HCT116 (cell line): Measurements from ENCODE around the gene ECE2.

Experiments used
- ATF3 ChIP-seq: IDR thresholded peaks from 2 replicates; pipeline ENCODE4 v1.6.1; 2012
- CTCF ChIP-seq, 3 experiments: fragments of 200-600 bp in 1 of 3; sonication (generic) in 1 of 3; IDR thresholded peaks in 2 of 3; conservative IDR thresholded peaks in 1 of 3; 2 replicates each; pipeline ENCODE4 v1.5.1; 2012 to 2017; ENCODE audit warnings: low read depth in 2 of 3, low read length in 2 of 3, antibody characterized with exemption in 1 of 3, borderline replicate concordance in 1 of 3, control low read depth in 1 of 3, mild to moderate bottlenecking in 1 of 3, mixed read lengths in 1 of 3, mixed run types in 1 of 3, moderate library complexity in 1 of 3; ENCODE audit not compliant: insufficient read depth in 1 of 3
- EGR1 ChIP-seq: IDR thresholded peaks from 2 replicates; pipeline ENCODE4 v1.6.1; 2012; ENCODE audit warnings: low read depth
- EZH2 ChIP-seq: fragments of 200-600 bp; sonication (generic); IDR thresholded peaks from 2 replicates; pipeline ENCODE4 v1.6.1; 2017; ENCODE audit warnings: antibody characterized with exemption, mixed run types
- JUND ChIP-seq: IDR thresholded peaks from 2 replicates; pipeline ENCODE4 v1.6.1; 2012
- MAX ChIP-seq: IDR thresholded peaks from 2 replicates; pipeline ENCODE4 v1.6.1; 2012
- POLR2A ChIP-seq: IDR thresholded peaks from 2 replicates; pipeline ENCODE4 v1.7.0; 2011; ENCODE audit warnings: borderline replicate concordance; ENCODE audit not compliant: insufficient read depth, insufficient read length; ENCODE audit errors: extremely low read depth
- POLR2AphosphoS5 ChIP-seq: IDR thresholded peaks from 2 replicates; pipeline ENCODE4 v1.6.1; 2011; ENCODE audit warnings: mild to moderate bottlenecking, low read depth, low read length, moderate library complexity
- RAD21 ChIP-seq: IDR thresholded peaks from 2 replicates; pipeline ENCODE4 v1.6.1; 2012; ENCODE audit warnings: low read depth, mild to moderate bottlenecking
- SIN3A ChIP-seq: IDR thresholded peaks from 2 replicates; pipeline ENCODE4 v1.6.1; 2012; ENCODE audit warnings: low read depth
- TCF7L2 ChIP-seq: IDR thresholded peaks from 2 replicates; pipeline ENCODE4 v1.7.0; 2011; ENCODE audit warnings: borderline replicate concordance, inconsistent platforms; ENCODE audit not compliant: insufficient read depth, insufficient read length; ENCODE audit errors: extremely low read depth
- ZBTB33 ChIP-seq: IDR thresholded peaks from 2 replicates; pipeline ENCODE4 v1.6.1; 2011; ENCODE audit warnings: mild to moderate bottlenecking, low read length, moderate library complexity; ENCODE audit not compliant: insufficient replicate concordance; ENCODE audit errors: extremely low read depth

- TF ChIP-seq CTCF (IDR thresholded peaks at IDR 0.05 in 2 of 3, conservative IDR thresholded peaks at IDR 0.05 in 1 of 3; ENCODE audit: borderline replicate concordance in 1 of 3, insufficient read depth in 1 of 3, low read depth in 2 of 3, low read length in 2 of 3) (no peak), POLR2A (no peak), EGR1 (no peak), RAD21 (no peak), JUND (no peak), SIN3A (no peak), ATF3 (no peak), MAX (no peak), ZBTB33 (no peak), EZH2 (no peak), POLR2AphosphoS5 (no peak), TCF7L2 (no peak)
These were observed 20.8 kb downstream of the ECE2 start for GRCh38 chr3:184296616-184297015.
